Measurements from ENCODE around the gene NOS3.

The NOS3 gene

GRCh38 chr7:151017953-151018420, 27.2 kb downstream of the NOS3 start:
- in situ Hi-C loops (cut with HindIII; ENCODE audit: low sequenced_read_pairs): no loop called here
- peak; percentile 96 for TF ChIP-seq CTCF (IDR thresholded peaks at IDR 0.05; ENCODE audit: low read depth, low read length, missing control alignments)
- no peak overlapping the region for H3K4me3 ChIP-seq (ENCODE audit: low read depth, low read length)
- no peak for DNase-seq (ENCODE audit: low read depth)

GRCh38 chr7:151018421-151019129, 27.8 kb downstream of the NOS3 start:
- no peak for TF ChIP-seq CTCF (IDR thresholded peaks at IDR 0.05; ENCODE audit: low read depth, low read length, missing control alignments)
- H3K4me3 ChIP-seq (ENCODE audit: low read depth, low read length): no peak overlapping the region
- in situ Hi-C loops (cut with HindIII; ENCODE audit: low sequenced_read_pairs): no loop called here
- no peak for DNase-seq (ENCODE audit: low read depth)

GRCh38 chr7:151019130-151019447, 28.3 kb downstream of the NOS3 start:
- H3K4me3 ChIP-seq (ENCODE audit: low read depth, low read length): no peak overlapping the region
- in situ Hi-C loops (cut with HindIII; ENCODE audit: low sequenced_read_pairs): no loop called here
- no peak for TF ChIP-seq CTCF (IDR thresholded peaks at IDR 0.05; ENCODE audit: low read depth, low read length, missing control alignments)
- DNase-seq (ENCODE audit: low read depth): no peak

- in situ Hi-C loops (cut with HindIII; ENCODE audit: low sequenced_read_pairs): no loop called here
- no peak for TF ChIP-seq CTCF (IDR thresholded peaks at IDR 0.05; ENCODE audit: low read depth, low read length, missing control alignments)
- DNase-seq (ENCODE audit: low read depth): no peak
- H3K4me3 ChIP-seq (ENCODE audit: low read depth, low read length): no peak overlapping the region
These were observed 29.4 kb downstream of the NOS3 start for GRCh38 chr7:151020231-151020630.

GRCh38 chr7:151023232-151023631, 32.4 kb downstream of the NOS3 start:
- in situ Hi-C loops (cut with HindIII; ENCODE audit: low sequenced_read_pairs): no loop called here
- DNase-seq (ENCODE audit: low read depth): no peak
- no peak for TF ChIP-seq CTCF (IDR thresholded peaks at IDR 0.05; ENCODE audit: low read depth, low read length, missing control alignments)
- H3K4me3 ChIP-seq (ENCODE audit: low read depth, low read length): no peak overlapping the region

GRCh38 chr7:151024435-151025056, 33.7 kb downstream of the NOS3 start, which contains the start of gene ATG9B:
Gene ATG9B, minus strand, starts transcription at chr7:151024494. Its CDS starts 71 bp downstream, at chr7:151024423.
- DNase-seq (ENCODE audit: low read depth): no peak
- no peak for TF ChIP-seq CTCF (IDR thresholded peaks at IDR 0.05; ENCODE audit: low read depth, low read length, missing control alignments)
- in situ Hi-C loops (cut with HindIII; ENCODE audit: low sequenced_read_pairs): no loop called here

More at GRCh38 chr7:151024435-151025056, 33.7 kb downstream of the NOS3 start, which contains the start of gene ATG9B:
- no peak within 1 kb of the TSS for H3K4me3 ChIP-seq (ENCODE audit: low read depth, low read length)
